Measurements from ENCODE around the gene NGFR.

NGFR gene

GRCh38 chr17:49488612-49489011 is 6.5 kb upstream of the NGFR start:
- H3K4me3 ChIP-seq (ENCODE audit: low read depth, low read length): no peak overlapping the region

GRCh38 chr17:49489348-49489747 is 5.7 kb upstream of the NGFR start:
- TF ChIP-seq CTCF (IDR thresholded peaks at IDR 0.05; ENCODE audit: borderline replicate concordance, insufficient read depth, low read depth, low read length): no peak
- no peak overlapping the region for H3K4me3 ChIP-seq (ENCODE audit: low read depth, low read length)

More at GRCh38 chr17:49488612-49489011, 6.5 kb upstream of the NGFR start:
- TF ChIP-seq CTCF (IDR thresholded peaks at IDR 0.05; ENCODE audit: borderline replicate concordance, insufficient read depth, low read depth, low read length): no peak

GRCh38 chr17:49490276-49490675 is 4.8 kb upstream of the NGFR start:
- no peak for TF ChIP-seq CTCF (IDR thresholded peaks at IDR 0.05; ENCODE audit: borderline replicate concordance, insufficient read depth, low read depth, low read length)
- H3K4me3 ChIP-seq (ENCODE audit: low read depth, low read length): no peak overlapping the region

GRCh38 chr17:49491192-49491769 is 3.8 kb upstream of the NGFR start:
- TF ChIP-seq CTCF (IDR thresholded peaks at IDR 0.05; ENCODE audit: borderline replicate concordance, insufficient read depth, low read depth, low read length): no peak
- H3K4me3 ChIP-seq (ENCODE audit: low read depth, low read length): no peak overlapping the region

- no peak for TF ChIP-seq CTCF (IDR thresholded peaks at IDR 0.05; ENCODE audit: borderline replicate concordance, insufficient read depth, low read depth, low read length)
- peak overlapping the region; percentile 48 for H3K4me3 ChIP-seq (ENCODE audit: low read depth, low read length)
Measured at GRCh38 chr17:49494399-49494985, 601 bp upstream of the NGFR start.

- TF ChIP-seq CTCF (IDR thresholded peaks at IDR 0.05; ENCODE audit: borderline replicate concordance, insufficient read depth, low read depth, low read length): no peak
- H3K4me3 ChIP-seq (ENCODE audit: low read depth, low read length): no peak overlapping the region
Measured at GRCh38 chr17:49495842-49496182, 719 bp downstream of the NGFR start.

- H3K4me3 ChIP-seq (ENCODE audit: low read depth, low read length): no peak overlapping the region
- TF ChIP-seq CTCF (IDR thresholded peaks at IDR 0.05; ENCODE audit: borderline replicate concordance, insufficient read depth, low read depth, low read length): peak; percentile 93
Measured at GRCh38 chr17:49496183-49496866, 1.2 kb downstream of the NGFR start.

Measured in GM12875 (cell line).